Activated CD4-positive, alpha-beta T cell treated with anti-CD3 and anti-CD28 coated beads for 1 hour (primary cell): ENCODE results near the gene HINT2.

Experiments used
- DNase-seq: peaks from one replicate; pipeline ENCODE4 v3.0.0-alpha.2; 2020

The HINT2 gene

GRCh38 chr9:35840881-35841644 lies 26.2 kb upstream of the HINT2 start:
- DNase-seq: no peak

GRCh38 chr9:35839926-35840325 lies 25.1 kb upstream of the HINT2 start:
- no peak for DNase-seq

DNA sequence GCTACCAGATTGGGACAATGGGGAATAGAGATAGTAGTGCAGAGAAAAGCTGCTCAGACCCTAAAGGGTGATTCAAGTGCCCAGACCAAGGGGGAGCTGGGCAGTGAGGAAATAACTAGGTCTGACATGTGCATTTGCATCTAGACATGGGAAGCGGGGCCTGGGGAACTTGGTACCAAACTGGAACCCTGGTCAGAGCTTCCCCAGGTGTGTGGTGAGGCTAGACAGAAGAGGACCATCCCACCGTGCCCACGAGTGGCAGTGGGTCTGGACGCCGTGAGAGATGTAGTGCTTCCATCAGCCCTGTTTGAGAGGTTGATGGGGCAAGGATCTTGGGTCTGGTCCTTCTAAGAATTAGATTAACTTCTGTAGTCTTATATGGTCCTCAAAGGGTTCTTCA lies 21.8 kb upstream of the HINT2 start:
- DNase-seq: no peak

DNA sequence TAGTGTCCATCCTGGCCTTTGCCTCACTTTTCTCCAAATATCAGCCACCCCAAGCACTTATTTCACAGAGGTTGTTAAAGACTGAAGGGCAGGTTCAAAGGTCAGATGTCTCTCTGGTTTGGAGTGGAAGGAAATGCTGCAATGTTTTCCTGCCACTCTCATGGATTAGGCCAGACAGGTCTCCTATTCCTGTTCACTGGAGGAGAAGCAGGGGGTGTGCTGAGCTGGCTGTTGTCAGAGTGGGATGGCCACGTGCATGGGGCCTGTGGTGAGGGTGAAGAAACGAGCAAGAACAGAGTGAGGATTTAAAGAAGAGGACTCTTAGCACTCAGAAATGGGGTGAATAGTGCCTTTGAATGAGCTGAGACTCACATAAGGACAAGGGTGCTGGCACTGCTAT lies 20.9 kb upstream of the HINT2 start:
- no peak for DNase-seq

DNA sequence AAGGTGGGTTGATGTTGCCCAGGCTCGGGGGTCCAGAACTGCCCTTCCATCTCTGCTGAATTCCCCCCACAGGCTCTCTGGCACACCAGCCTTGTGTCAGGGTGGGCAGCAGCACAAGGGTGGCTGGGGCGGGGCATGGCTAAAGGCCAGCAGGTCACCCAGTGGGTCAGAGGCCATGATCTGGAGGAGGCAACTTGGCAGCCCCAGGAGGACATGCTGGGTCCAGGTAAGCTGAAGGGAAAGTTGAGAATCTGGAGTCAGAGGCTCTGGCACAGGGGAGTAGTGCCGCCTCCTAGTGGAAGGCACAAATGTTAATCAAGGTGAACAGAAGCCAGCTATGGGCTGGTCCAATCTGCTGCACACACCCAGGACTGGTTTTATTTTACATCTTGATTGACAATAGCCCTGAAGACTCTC lies 20.4 kb upstream of the HINT2 start:
- DNase-seq: no peak

- no peak for DNase-seq
Observed at GRCh38 chr9:35834260-35835215, 19.7 kb upstream of the HINT2 start.

GRCh38 chr9:35832814-35833213 lies 18.0 kb upstream of the HINT2 start:
- DNase-seq: no peak

DNA sequence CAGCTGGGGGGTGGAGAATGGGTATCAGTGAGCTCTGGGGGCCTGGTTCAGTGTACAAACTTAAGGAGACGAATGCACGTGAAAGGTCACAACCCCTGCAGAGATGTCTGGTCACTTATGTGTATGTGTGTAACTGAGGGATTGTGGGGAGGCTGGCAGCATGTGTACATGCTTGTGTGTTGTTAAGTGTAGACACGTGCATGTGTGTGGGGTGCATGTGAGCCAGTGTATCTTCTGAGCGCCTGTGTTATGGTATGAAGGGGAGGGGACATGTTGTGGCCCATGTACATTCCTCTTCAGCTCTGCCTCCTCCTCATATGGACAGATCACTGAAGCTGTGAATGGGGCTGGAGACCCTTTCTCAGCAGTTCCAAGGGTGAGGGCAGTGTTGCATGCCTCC lies 16.2 kb upstream of the HINT2 start:
- DNase-seq: no peak

- DNase-seq: no peak
Observed at GRCh38 chr9:35829764-35830096, 14.9 kb upstream of the HINT2 start.

- DNase-seq: peak; percentile 89
Observed at GRCh38 chr9:35829084-35829763, 14.4 kb upstream of the HINT2 start, which contains the start of gene TMEM8B. Gene TMEM8B (plus strand): TSS chr9:35829228. CDS start chr9:35829448, 220 bp downstream.

DNA sequence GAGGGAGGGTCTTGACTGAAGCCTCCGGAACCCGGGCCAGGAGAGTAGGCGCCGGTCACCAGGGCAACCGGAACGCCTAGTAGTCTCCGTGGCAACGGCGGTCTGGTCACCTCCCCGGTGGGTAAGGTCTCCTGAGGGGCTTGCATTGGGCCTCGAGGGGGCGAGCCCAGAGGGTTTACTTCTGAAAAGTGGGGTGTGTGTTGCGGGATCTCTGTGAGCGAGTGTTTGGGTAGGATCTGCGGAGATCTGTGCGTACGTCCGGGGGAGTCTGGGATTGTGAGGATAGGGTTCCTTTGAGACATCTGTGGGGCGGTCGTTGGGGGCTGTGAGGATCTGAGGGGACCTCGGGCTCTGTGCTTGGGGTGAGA lies 13.9 kb upstream of the HINT2 start, which contains the start of gene FAM221B:
Gene FAM221B (minus strand): TSS at position 17 of the 368 bp plus-strand sequence. CDS start 2,571 bp downstream, outside the sequence.
- no peak for DNase-seq

DNA sequence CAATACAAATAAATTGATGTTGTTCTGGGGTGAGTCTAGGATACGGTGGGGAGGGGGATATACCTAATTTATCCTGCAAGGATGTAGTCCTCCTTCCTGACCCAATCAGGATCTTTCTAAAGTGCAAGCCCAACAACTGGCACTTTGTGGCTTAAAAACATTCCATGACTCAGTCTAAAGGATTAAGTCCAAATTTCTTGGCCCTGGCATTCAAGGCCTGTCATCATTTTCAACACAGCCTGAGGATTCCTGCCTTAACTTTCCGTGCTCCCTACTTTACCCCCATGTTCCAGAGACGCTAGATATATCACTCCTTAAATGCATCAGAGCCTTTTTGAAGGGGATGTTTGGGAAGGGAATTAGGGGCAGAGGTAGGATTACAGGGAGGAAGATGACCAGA lies 12.6 kb upstream of the HINT2 start:
- no peak for DNase-seq

DNA sequence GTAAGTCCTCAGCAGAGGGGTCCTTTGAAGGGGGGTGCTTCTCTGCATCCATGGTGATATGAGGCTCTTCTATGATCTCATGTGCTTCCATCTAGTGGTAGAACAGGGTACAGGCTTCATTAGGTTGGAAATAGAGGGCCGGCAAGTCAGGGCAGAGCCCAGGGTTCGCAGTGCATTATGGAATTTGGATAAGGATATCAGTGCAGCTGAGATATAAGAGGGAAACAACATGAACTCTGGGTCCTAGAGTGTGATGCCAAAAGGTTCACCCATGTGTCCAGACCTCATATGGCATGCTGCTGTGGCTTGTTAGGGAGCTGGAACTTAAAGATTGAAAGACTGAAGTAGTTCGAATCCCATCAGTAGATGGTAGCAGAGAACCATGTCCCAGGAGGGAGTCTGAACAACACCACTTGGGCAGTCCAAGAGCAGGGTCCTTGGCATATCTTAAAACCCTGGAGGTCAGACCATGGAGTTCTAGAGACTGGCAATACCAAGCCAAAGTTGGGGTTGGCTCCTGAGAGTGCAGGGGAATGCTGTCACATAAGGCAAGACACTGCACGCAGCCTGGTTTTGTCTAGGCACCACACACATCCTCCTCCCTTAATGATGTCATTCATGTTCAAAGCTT lies 11.3 kb upstream of the HINT2 start:
- no peak for DNase-seq

- DNase-seq: no peak
Observed at GRCh38 chr9:35822926-35823325, 8.1 kb upstream of the HINT2 start.

- DNase-seq: no peak
Observed at GRCh38 chr9:35820076-35820475, 5.2 kb upstream of the HINT2 start.

- DNase-seq: no peak
Observed at GRCh38 chr9:35818341-35818740, 3.5 kb upstream of the HINT2 start.

- no peak for DNase-seq
Observed at GRCh38 chr9:35816708-35817107, 1.9 kb upstream of the HINT2 start.

- DNase-seq: no peak
Observed at GRCh38 chr9:35814106-35814840, 569 bp downstream of the HINT2 start.

DNA sequence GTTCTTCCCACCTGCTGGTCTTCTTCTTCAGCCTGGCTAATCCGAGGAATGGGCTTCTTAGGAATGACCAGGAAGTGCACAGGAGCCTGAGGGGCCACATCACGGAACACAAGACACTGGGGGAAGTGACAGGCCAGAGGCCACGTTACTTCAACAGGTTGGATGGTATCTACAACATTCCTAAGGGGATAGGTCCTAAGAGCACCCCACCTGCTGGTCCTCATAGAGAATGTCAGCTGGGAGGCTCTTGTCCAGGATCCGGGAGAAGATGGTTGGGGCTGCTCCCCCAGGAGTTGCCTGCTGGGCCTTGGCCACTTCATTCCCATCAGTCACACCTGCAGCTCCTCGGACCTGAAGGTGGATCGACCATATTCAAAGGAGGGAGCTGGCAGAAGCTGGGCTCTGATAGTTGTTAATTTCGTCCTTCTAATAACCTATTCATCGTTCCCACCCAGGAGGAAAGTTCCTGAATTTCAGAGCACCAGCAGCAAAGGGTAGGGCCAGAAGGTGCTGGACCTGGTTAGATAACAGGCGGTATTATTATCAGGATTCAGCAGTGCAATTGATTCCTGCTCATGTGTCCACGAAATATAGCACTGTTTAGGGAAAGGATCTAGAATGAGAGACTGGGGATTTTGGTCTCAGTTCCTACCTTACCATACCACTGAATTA lies 1.3 kb downstream of the HINT2 start:
- no peak for DNase-seq

GRCh38 chr9:35812025-35812602 lies 2.7 kb downstream of the HINT2 start, which contains the start of gene SPAG8:
Gene SPAG8 (minus strand): TSS chr9:35812262. CDS start chr9:35812147, 115 bp downstream.
- peak; percentile 89 for DNase-seq
